HG03460 (cell line): Measurements from ENCODE around the gene ANXA1.
A peak's percentile ranks its signal among the peaks of the same experiment; 100 is the strongest.

Source experiments
- ATAC-seq: cut with Tn5 transposase; IDR thresholded peaks from one replicate; pipeline ENCODE4 v1.9.1; 2021; ENCODE audit not compliant: unreplicated experiment

Gene ANXA1

GRCh38 chr9:73151653-73152542 lies at the start of gene ANXA1:
TSS of gene ANXA1 (plus strand) at chr9:73151865. CDS start at chr9:73158536, 6,671 bp downstream.
- no peak for ATAC-seq

DNA sequence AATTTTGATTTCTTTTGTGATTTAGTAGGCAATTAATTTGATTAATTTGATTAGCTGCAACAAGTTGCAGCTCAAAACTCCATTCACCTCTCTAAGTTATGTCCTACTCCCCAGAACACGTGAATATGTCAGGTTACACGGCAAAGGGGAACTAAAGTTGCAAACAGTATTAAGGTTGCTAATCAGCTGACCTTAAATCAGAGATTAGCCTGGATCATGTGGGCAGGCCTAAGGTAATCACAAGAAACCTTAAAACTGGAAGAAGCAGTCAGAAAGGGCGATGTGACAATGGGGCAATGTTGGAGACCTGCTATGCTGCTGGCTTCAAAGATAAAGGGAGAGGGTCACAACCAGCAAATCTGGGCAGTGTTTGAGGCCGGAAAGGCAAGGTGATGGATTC lies 47.3 kb upstream of the ANXA1 start:
- no peak for ATAC-seq

DNA sequence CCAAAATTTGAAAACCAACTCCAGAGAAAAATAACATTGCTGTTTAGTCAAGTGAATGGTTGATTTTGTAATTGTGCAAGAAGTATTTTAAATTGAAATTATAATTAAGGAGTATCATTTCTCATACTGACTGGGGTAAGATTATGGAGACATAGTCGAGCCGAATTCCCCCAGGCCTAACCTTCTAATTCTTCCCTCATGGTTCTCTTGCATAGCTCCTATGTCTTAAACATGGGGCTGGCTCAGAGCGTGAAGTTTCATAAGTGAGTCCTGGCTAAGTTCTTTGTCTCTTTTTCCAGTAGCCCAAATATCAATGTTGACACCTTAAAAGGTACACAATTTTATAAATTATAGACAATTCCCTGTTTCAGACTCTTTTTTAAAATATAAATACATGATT lies 46.7 kb upstream of the ANXA1 start:
- ATAC-seq: no peak

GRCh38 chr9:73107489-73108069 lies 44.1 kb upstream of the ANXA1 start:
- ATAC-seq: peak; percentile 95

- ATAC-seq: no peak
Measured at GRCh38 chr9:73114058-73114457, 37.6 kb upstream of the ANXA1 start.

DNA sequence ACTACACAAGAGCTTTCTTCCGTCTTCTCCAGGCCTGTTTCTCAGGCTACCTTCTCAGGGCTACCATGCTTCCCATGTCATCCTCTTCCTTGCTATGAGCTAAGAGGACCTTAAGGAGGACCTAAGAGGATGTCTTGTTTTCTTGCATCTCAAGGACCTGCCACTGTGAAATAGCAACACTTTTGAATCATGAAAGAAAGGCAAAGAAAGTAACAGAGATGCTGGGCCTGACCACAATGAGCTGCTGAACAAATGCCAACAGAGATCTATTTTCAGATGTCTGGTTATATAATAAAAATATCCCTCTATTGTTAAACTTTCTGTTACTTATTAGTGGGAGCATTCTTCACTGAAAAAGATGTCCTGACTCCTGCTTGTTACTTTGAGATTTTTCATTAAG lies 36.7 kb upstream of the ANXA1 start:
- no peak for ATAC-seq

DNA sequence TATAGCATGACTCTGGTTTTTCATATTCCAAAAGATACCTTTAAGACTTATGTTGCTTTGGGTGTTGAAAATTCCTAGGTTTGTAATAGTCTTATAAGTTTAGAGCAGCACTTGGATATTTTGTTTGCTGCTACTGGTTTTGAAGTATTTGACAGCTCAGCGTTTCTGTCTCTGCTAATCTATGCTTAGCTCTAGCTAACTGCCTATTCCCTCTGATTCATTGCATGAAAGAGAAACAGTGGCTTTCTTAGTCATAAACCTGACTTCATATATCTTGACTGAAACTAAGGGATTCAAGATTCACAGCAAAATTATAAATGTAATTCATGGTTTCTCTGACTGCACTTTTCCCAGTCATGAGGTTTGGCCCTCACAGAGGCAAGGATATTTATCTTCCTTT lies 35.6 kb upstream of the ANXA1 start:
- no peak for ATAC-seq

DNA sequence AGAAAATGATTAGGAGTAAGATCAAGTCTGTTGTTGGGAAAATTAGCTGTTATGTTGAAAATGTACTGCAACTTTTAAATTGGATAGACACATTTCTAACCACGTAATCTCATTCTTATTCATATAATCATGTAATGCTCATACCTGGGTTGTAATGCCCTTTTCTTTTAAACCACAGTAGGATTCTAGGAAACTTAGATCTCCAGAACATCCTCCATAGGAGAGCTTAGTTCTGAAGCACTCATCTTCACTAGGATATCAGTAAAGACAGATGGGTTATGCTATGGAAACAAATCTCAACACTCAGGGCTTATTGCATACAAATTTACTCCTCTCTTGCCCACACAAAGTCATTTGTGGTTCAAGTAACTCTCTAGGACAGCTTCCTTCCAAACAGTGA lies 34.8 kb upstream of the ANXA1 start:
- ATAC-seq: no peak

DNA sequence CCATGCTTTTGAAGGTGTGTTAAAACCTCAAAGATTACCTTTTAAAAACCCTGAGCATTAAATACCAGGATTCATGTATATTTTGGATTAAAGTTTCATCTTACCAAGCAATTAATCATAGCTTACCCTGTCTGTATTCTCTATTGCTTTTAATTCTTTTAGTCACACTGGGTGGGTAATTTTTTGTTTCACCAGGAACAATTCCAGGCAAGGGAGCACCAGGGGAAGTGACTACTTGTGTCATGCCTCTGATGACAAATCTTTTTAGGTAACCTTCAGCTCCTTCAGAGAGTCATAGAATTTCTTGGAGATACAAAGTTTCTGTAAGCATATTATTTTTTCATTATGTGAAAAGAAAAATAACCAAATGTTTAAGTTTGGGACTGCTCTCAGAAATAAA lies 33.4 kb upstream of the ANXA1 start:
- ATAC-seq: no peak

- ATAC-seq: no peak
Measured at GRCh38 chr9:73118898-73119554, 32.6 kb upstream of the ANXA1 start.

GRCh38 chr9:73121375-73121935 lies 30.2 kb upstream of the ANXA1 start:
- ATAC-seq: no peak

DNA sequence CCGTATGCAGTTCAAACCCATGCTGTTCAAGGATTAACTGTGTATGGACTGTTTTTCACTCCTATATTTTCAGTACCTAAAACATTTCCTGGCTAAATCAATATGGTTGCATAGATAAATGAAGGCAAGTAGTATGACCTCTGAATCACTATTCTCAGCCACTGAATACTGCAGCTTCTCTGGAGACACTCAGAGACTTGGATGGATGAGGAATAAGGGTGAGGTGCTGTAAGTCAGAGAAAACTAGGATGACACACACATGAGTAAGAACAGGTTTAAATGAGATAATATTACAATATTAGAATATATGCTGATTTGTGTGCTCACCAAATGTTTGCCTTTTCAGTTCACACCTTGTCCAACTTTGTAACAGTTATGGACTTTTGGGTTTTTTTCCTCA lies 26.0 kb upstream of the ANXA1 start:
- ATAC-seq: no peak

GRCh38 chr9:73129941-73130685 lies 21.6 kb upstream of the ANXA1 start:
- no peak for ATAC-seq

GRCh38 chr9:73131461-73131860 lies 20.2 kb upstream of the ANXA1 start:
- ATAC-seq: no peak

DNA sequence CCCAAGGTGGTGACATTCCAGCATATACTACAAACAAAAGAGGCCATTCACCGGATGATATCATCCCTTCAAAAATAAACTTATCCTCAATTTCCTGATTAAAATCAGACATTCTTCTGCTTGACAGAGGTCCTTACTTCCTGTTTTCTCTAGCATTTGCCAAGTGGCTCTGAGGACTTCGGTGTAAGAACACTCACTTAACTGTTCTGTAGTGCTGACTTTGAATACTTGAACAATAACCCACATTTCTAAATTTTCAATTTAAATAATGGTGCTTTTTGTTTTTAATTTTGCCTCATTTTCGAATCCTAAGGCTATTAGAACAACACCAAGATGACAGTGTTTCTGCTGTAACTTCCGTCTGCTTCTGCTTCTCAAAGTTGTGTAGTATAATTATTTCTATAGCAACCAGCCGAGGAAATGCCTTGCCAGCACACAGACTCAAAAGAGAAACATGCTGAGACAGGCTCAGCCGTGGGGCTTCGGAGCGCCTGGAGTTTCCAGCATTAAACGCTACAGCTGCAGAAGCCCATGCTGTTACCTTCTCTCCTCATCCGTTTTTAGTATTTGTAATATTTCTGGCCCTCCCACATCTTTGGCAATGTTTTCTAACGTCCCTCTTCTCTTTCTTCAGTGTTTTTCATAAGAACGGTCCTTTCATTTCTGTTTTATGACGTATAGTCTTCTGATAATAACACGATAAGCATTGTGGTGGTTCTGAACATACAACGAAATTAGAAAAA lies 19.5 kb upstream of the ANXA1 start:
- ATAC-seq: peak; percentile 92

- ATAC-seq: no peak
Measured at GRCh38 chr9:73133022-73133651, 18.5 kb upstream of the ANXA1 start.

DNA sequence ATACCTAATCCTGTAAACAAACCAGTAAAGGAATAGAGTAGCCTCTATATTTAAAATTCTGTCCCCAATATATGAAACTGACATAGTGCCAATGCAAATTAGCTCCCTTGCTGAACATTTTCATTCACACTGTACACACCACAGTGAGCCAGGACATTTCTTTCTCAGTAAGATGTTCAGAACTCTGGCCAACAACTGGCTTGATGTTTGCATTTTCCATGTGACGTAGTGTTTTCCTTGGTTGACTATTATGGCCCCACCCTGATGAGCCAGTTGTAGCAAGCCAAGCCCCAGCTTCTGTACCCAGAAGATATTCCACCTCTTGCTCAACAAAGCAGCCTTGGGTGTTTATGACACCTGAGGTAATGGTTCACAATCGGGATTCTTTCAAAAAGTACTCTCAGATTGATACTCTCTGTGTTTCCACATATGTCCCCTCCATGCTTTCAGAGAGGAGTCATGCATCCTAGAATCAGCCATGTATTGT lies 17.7 kb upstream of the ANXA1 start:
- ATAC-seq: peak; percentile 57

- ATAC-seq: no peak
Measured at GRCh38 chr9:73135394-73135793, 16.3 kb upstream of the ANXA1 start.

GRCh38 chr9:73137286-73137899 lies 14.3 kb upstream of the ANXA1 start:
- ATAC-seq: no peak
